Liver (tissue), 9 donors: ENCODE results near the gene PTP4A2. TPM values are rescaled to one million over a fixed set of nuclear protein-coding genes. Genes with fewer than 3 reads are reported as not detected.
A peak's percentile ranks its signal among the peaks of the same experiment; 100 is the strongest.

Experiments used
- DNase-seq: peaks from one replicate; pipeline ENCODE4 v3.0.0-alpha.2; 2017; ENCODE audit warnings: low spot score
- H3K27ac ChIP-seq, 2 donors: one replicate each; pipeline ENCODE4 v1.7.0; 2013; ENCODE audit warnings: inconsistent platforms in 2 of 2, low read length in 2 of 2, control low read depth in 1 of 2, low read depth in 1 of 2, mild to moderate bottlenecking in 1 of 2
- H3K27me3 ChIP-seq, 4 donors: one replicate each; pipeline versions ENCODE4 v1.6.1 to v1.7.0; 2013; ENCODE audit warnings: low read length in 3 of 4, inconsistent platforms in 1 of 4, mild to moderate bottlenecking in 1 of 4, moderate library complexity in 1 of 4; ENCODE audit not compliant: control insufficient read depth in 4 of 4, insufficient read depth in 4 of 4
- H3K36me3 ChIP-seq, 4 donors: one replicate each; pipeline versions ENCODE4 v1.6.1 to v1.7.0; 2013; ENCODE audit warnings: low read length in 3 of 4, mild to moderate bottlenecking in 3 of 4, low read depth in 1 of 4, moderate library complexity in 1 of 4; ENCODE audit not compliant: control insufficient read depth in 4 of 4, insufficient read depth in 3 of 4
- H3K4me1 ChIP-seq, 4 donors: one replicate each; pipeline versions ENCODE4 v1.6.1 to v1.7.0; 2013; ENCODE audit warnings: low read length in 3 of 4, mild to moderate bottlenecking in 3 of 4, moderate library complexity in 1 of 4; ENCODE audit not compliant: control insufficient read depth in 4 of 4, insufficient read depth in 4 of 4
- H3K4me3 ChIP-seq, 3 donors: one replicate each; pipeline versions ENCODE4 v1.6.1 to v1.7.0; 2013; ENCODE audit warnings: low read length in 3 of 3, control low read depth in 1 of 3, low read depth in 1 of 3, mild to moderate bottlenecking in 1 of 3
- H3K9ac ChIP-seq, 2 donors: one replicate each; pipeline ENCODE4 v1.7.0; 2013; ENCODE audit warnings: low read length in 2 of 2, mild to moderate bottlenecking in 2 of 2, moderate library complexity in 2 of 2, control low read depth in 1 of 2, low read depth in 1 of 2
- H3K9me3 ChIP-seq, 4 donors: one replicate each; pipeline versions ENCODE4 v1.6.1 to v1.7.0; 2013; ENCODE audit warnings: low read length in 3 of 4; ENCODE audit not compliant: control insufficient read depth in 4 of 4
- ATF3 ChIP-seq: IDR thresholded peaks from 2 replicates; pipeline ENCODE4 v1.6.1; 2016; ENCODE audit warnings: antibody characterized with exemption
- CTCF ChIP-seq: fragments of 150-350 bp; IDR thresholded peaks from 2 replicates; pipeline ENCODE4 v1.5.1; 2017; ENCODE audit warnings: improper control_type of control experiment, low read depth, low read length; ENCODE audit not compliant: missing input control
- EGR1 ChIP-seq, 2 donors: IDR thresholded peaks; 2 replicates each; pipeline ENCODE4 v1.6.1; 2016 to 2018; ENCODE audit warnings: antibody characterized with exemption in 2 of 2, low read depth in 2 of 2
- FOXA1 ChIP-seq: IDR thresholded peaks from 2 replicates; pipeline ENCODE4 v1.6.1; 2016; ENCODE audit warnings: antibody characterized with exemption
- HNF4A ChIP-seq, 2 donors: conservative IDR thresholded peaks; 2 replicates each; pipeline ENCODE4 v1.6.1; 2016; ENCODE audit warnings: antibody characterized with exemption in 2 of 2, mild to moderate bottlenecking in 2 of 2
- HNF4G ChIP-seq: IDR thresholded peaks from 2 replicates; pipeline ENCODE4 v1.6.1; 2016; ENCODE audit warnings: antibody characterized with exemption
- JUND ChIP-seq, 2 donors: IDR thresholded peaks; 2 replicates each; pipeline ENCODE4 v1.6.1; 2016; ENCODE audit warnings: antibody characterized with exemption in 2 of 2
- RAD21 ChIP-seq, 2 donors: IDR thresholded peaks; 2 replicates each; pipeline ENCODE4 v1.6.1; 2016; ENCODE audit warnings: antibody characterized with exemption in 2 of 2, mild to moderate bottlenecking in 2 of 2
- REST ChIP-seq: IDR thresholded peaks from 2 replicates; pipeline ENCODE4 v1.6.1; 2016; ENCODE audit warnings: antibody characterized with exemption, mild to moderate bottlenecking
- RXRA ChIP-seq, 2 donors: IDR thresholded peaks; 2 replicates each; pipeline ENCODE4 v1.6.1; 2017 to 2018; ENCODE audit warnings: antibody characterized with exemption in 2 of 2, mild to moderate bottlenecking in 1 of 2
- SP1 ChIP-seq: IDR thresholded peaks from 2 replicates; pipeline ENCODE4 v1.6.1; 2018; ENCODE audit warnings: antibody characterized with exemption, mild to moderate bottlenecking
- YY1 ChIP-seq: IDR thresholded peaks from 2 replicates; pipeline ENCODE4 v1.6.1; 2016; ENCODE audit warnings: antibody characterized with exemption, mild to moderate bottlenecking
- ZBTB33 ChIP-seq: IDR thresholded peaks from 2 replicates; pipeline ENCODE4 v1.6.1; 2016; ENCODE audit warnings: antibody characterized with exemption
- WGBS: extraction: QIAGEN DNeasy Blood & Tissue Kit; methylation state at CpG from one replicate; pipeline ENCODE4 v1.1.7; 2013; 5-methylcytosine and 5-hydroxymethylcytosine counted together
- polyA plus RNA-seq, 2 donors: library from polyadenylated mRNA; stranded (reverse) in 1 of 2; unstranded in 1 of 2; fragments of 200-250 nt in 1 of 2; fragments of >200 nt in 1 of 2; fragmentation: Nextera tagmentation in 1 of 2; extraction: Ambion mirVana in 1 of 2; gene quantifications; one replicate each; pipeline versions ENCODE4 v1.2.1 to v1.2.3, GENCODE V29; 2013 to 2015
- total RNA-seq, 2 donors: library from RNA; depleted of rRNA; stranded (reverse); fragments of >200 nt; gene quantifications; one replicate each; pipeline ENCODE4 v1.2.3, GENCODE V29; 2014
- donor health status: healthy.
- donor health status: healthy.
- donor health status: healthy.
- donor health status: healthy.
- donor health status: healthy.

The PTP4A2 gene
- total and polyA plus RNA-seq, 4 donors = 47.7 to 98.1 (median 71.9) TPM

- Histone ChIP-seq H3K9ac (no peak overlapping the region), H3K27me3 (no peaks in the 10 kb centered on the region), H3K36me3 (no peaks in the 10 kb centered on the region), H3K4me1 (peaks cover 0 to 2% (median 0%) of the 10 kb centered on the region in 4 donors), H3K9me3 (no peaks in the 10 kb centered on the region), H3K4me3 (no peak overlapping the region), H3K27ac (no peak overlapping the region)
- 63% methylated on average over 6 of the region's 6 CpGs for WGBS
- TF ChIP-seq FOXA1 = no peak
- no peak for TF ChIP-seq SP1
- TF ChIP-seq REST = no peak
- TF ChIP-seq ATF3 = no peak
- TF ChIP-seq CTCF = peak; percentile 13
- no peak for TF ChIP-seq HNF4G
- TF ChIP-seq EGR1 (IDR thresholded peaks at IDR 0.05; ENCODE audit: low read depth in 2 of 2) = no peak
- TF ChIP-seq RAD21 (IDR thresholded peaks at IDR 0.05) = peak; percentile 14 to 43
- no peak for TF ChIP-seq ZBTB33
- TF ChIP-seq JUND (IDR thresholded peaks at IDR 0.05) = no peak
- TF ChIP-seq RXRA (IDR thresholded peaks at IDR 0.05) = no peak
- DNase-seq = no peak
Measured at GRCh38 chr1:31977385-31978131, 39.4 kb upstream of the PTP4A2 start.

GRCh38 chr1:31976401-31976800, 38.2 kb upstream of the PTP4A2 start:
- H3K27ac ChIP-seq = no peak overlapping the region
- no peak overlapping the region for H3K9ac ChIP-seq
- no peak for TF ChIP-seq HNF4G
- no peak for TF ChIP-seq REST
- TF ChIP-seq HNF4A (conservative IDR thresholded peaks at IDR 0.05) = no peak
- TF ChIP-seq YY1 = no peak
- no peak for TF ChIP-seq RAD21 (IDR thresholded peaks at IDR 0.05)
- no peaks in the 10 kb centered on the region for H3K27me3 ChIP-seq
- WGBS = 97% methylated on average over 1 of the region's 1 CpG
- no peak for DNase-seq
- no peaks in the 10 kb centered on the region for H3K9me3 ChIP-seq
- H3K36me3 ChIP-seq = no peaks in the 10 kb centered on the region
- no peaks in the 10 kb centered on the region for H3K4me1 ChIP-seq
- no peak overlapping the region for H3K4me3 ChIP-seq
